ENCODE results near the gene ZNF773.
"Not testable (repeated sequence)": the region's sequence is repeated elsewhere in the genome, so short reads cannot be mapped to it uniquely, and the experiment has no call there.

ZNF773 gene

GRCh38 chr19:57499680-57500395, at the start of gene ZNF773:
Gene ZNF773 (plus strand): TSS chr19:57499938. CDS start chr19:57500081, 143 bp downstream.
- DNase-seq = peak; percentile 95
- H3K27me3 ChIP-seq (ENCODE audit: insufficient read depth, low read depth, severe bottlenecking); H3K9me3 ChIP-seq (ENCODE audit: severe bottlenecking); H3K36me3 ChIP-seq: not testable (repeated sequence)
- peak within 1 kb of the TSS; percentile 68 for H3K4me3 ChIP-seq (ENCODE audit: low read depth, low read length)
- H3K27ac ChIP-seq = peak within 1 kb of the TSS; percentile 82

GRCh38 chr19:57452307-57452706, 47.4 kb upstream of the ZNF773 start:
- H3K9me3 ChIP-seq (ENCODE audit: severe bottlenecking) = no peaks in the 10 kb centered on the region
- no peaks in the 10 kb centered on the region; the same call in none of the 2 replicates for H3K36me3 ChIP-seq
- no peak for TF ChIP-seq CTCF (IDR thresholded peaks at IDR 0.05; ENCODE audit: low read depth, low read length)
- H3K4me3 ChIP-seq (ENCODE audit: low read depth, low read length) = no peak overlapping the region
- DNase-seq = no peak
- no peak overlapping the region for H3K27ac ChIP-seq
- H3K27me3 ChIP-seq (ENCODE audit: insufficient read depth, low read depth, severe bottlenecking) = no peaks in the 10 kb centered on the region

- no peak overlapping the region for H3K27ac ChIP-seq
- peak; percentile 61 for TF ChIP-seq CTCF (IDR thresholded peaks at IDR 0.05; ENCODE audit: low read depth, low read length)
- no peak overlapping the region for H3K4me3 ChIP-seq (ENCODE audit: low read depth, low read length)
- peaks cover 13% of the 10 kb centered on the region for H3K36me3 ChIP-seq
- H3K9me3 ChIP-seq (ENCODE audit: severe bottlenecking) = no peaks in the 10 kb centered on the region
- DNase-seq = peak; percentile 49
- no peaks in the 10 kb centered on the region for H3K27me3 ChIP-seq (ENCODE audit: insufficient read depth, low read depth, severe bottlenecking)
Observed at GRCh38 chr19:57465680-57466381, 33.9 kb upstream of the ZNF773 start.

GRCh38 chr19:57466489-57466888, 33.2 kb upstream of the ZNF773 start:
- no peak for TF ChIP-seq CTCF (IDR thresholded peaks at IDR 0.05; ENCODE audit: low read depth, low read length)
- Histone ChIP-seq H3K27ac (no peak overlapping the region), H3K27me3 (ENCODE audit: insufficient read depth, low read depth, severe bottlenecking) (no peaks in the 10 kb centered on the region), H3K4me3 (ENCODE audit: low read depth, low read length) (no peak overlapping the region), H3K9me3 (ENCODE audit: severe bottlenecking) (no peaks in the 10 kb centered on the region), H3K36me3 (peaks cover 16% of the 10 kb centered on the region)
- DNase-seq = no peak

GRCh38 chr19:57473646-57474045, 26.1 kb upstream of the ZNF773 start:
- Histone ChIP-seq H3K4me3 (ENCODE audit: low read depth, low read length) (no peak overlapping the region), H3K27ac (no peak overlapping the region), H3K9me3 (ENCODE audit: severe bottlenecking) (peaks cover 25% of the 10 kb centered on the region), H3K27me3 (ENCODE audit: insufficient read depth, low read depth, severe bottlenecking) (no peaks in the 10 kb centered on the region), H3K36me3 (peaks cover 58% of the 10 kb centered on the region)
- DNase-seq = no peak
- TF ChIP-seq CTCF (IDR thresholded peaks at IDR 0.05; ENCODE audit: low read depth, low read length) = no peak

GRCh38 chr19:57477191-57478008, 22.3 kb upstream of the ZNF773 start, which contains the start of gene ZNF772:
Gene ZNF772 (minus strand): TSS chr19:57477566. CDS start chr19:57477309, 257 bp downstream.
- H3K36me3 ChIP-seq = peaks cover 46% of the 10 kb centered on the region
- peak within 1 kb of the TSS; percentile 94 for H3K4me3 ChIP-seq (ENCODE audit: low read depth, low read length)
- TF ChIP-seq CTCF (IDR thresholded peaks at IDR 0.05; ENCODE audit: low read depth, low read length) = peak; percentile 44
- peak; percentile 94 for DNase-seq
- H3K27me3 ChIP-seq (ENCODE audit: insufficient read depth, low read depth, severe bottlenecking) = no peaks in the 10 kb centered on the region
- H3K9me3 ChIP-seq (ENCODE audit: severe bottlenecking) = peaks cover 24% of the 10 kb centered on the region
- H3K27ac ChIP-seq = peak within 1 kb of the TSS; percentile 93

- not testable (repeated sequence) for H3K36me3 ChIP-seq; H3K9me3 ChIP-seq (ENCODE audit: severe bottlenecking); H3K27me3 ChIP-seq (ENCODE audit: insufficient read depth, low read depth, severe bottlenecking)
- H3K4me3 ChIP-seq (ENCODE audit: low read depth, low read length) = peak within 1 kb of the TSS; percentile 90
- peak; percentile 92 for DNase-seq
- H3K27ac ChIP-seq = peak within 1 kb of the TSS; percentile 66
Observed at GRCh38 chr19:57487477-57488298, 12.1 kb upstream of the ZNF773 start, which contains the start of gene ZNF419. Gene ZNF419 (plus strand): TSS chr19:57487750. CDS start chr19:57487951, 201 bp downstream.

GRCh38 chr19:57488299-57488644, 11.5 kb upstream of the ZNF773 start:
- not testable (repeated sequence) for H3K27me3 ChIP-seq (ENCODE audit: insufficient read depth, low read depth, severe bottlenecking); DNase-seq; H3K4me3 ChIP-seq (ENCODE audit: low read depth, low read length); H3K9me3 ChIP-seq (ENCODE audit: severe bottlenecking); H3K27ac ChIP-seq; H3K36me3 ChIP-seq
